ENCODE measurements around the gene TESMIN. TPM values are rescaled to one million over a fixed set of nuclear protein-coding genes. Genes with fewer than 3 reads are reported as not detected.

Gene TESMIN
- total and polyA plus RNA-seq, 2 of the 13 experiments (the other 11 are each of a cell fraction or from before 2014, with no cell fraction given), result 0.15 to 0.45 TPM

GRCh38 chr11:68772936-68773335 is 21.6 kb upstream of the TESMIN start:
- intact Hi-C loops (cut with micrococcal nuclease; ENCODE audit: unreplicated experiment), result no loop called here

More at GRCh38 chr11:68772936-68773335, 21.6 kb upstream of the TESMIN start:
- ChIA-PET CTCF (ENCODE audit: low intra/inter-chr PET ratio, low total read pairs) (no interaction called here), POLR2A (no interaction called here)
- no TSS peak for BruUV-seq (replicated peaks)
- ATAC-seq (no peak), DNase-seq (ENCODE audit: low spot score) (no peak), FAIRE-seq (no peak)
- no peak overlapping the region for H2AFZ ChIP-seq (ENCODE audit: low read length)
- no peaks in the 10 kb centered on the region for H3K4me1 ChIP-seq (ENCODE audit: insufficient read depth, low read length)
- peaks cover 3 to 18% of the 10 kb centered on the region in 2 experiments; a peak in 3 of 5 replicates for H3K36me3 ChIP-seq (replicated peaks in 1 of 2; ENCODE audit: control insufficient read depth in 1 of 2, insufficient read depth in 2 of 2, low read length in 2 of 2)
- no peaks in the 10 kb centered on the region for H3K79me2 ChIP-seq (ENCODE audit: insufficient read depth, low read length)
- H3K27me3 ChIP-seq (ENCODE audit: control insufficient read depth in 1 of 2, insufficient read depth in 2 of 2, low read length in 2 of 2), result no peaks in the 10 kb centered on the region
- H3K4me2 ChIP-seq (ENCODE audit: low read depth, low read length), result no peak overlapping the region
- 96% methylated on average over 20 of the region's 20 CpGs for WGBS (ENCODE audit: low lambda C conversion rate)
- no peaks in the 10 kb centered on the region for H4K20me1 ChIP-seq (ENCODE audit: insufficient read depth, low read length)
- no peak overlapping the region for H3K9ac ChIP-seq (ENCODE audit: insufficient read depth, low read depth, low read length)
- in situ Hi-C loops (cut with HindIII; ENCODE audit: extremely low pct_ligation_motif_present, low pct_unique_long_range_greater_than_20kb), result no loop called here
- H3K27ac ChIP-seq (ENCODE audit: extremely low read length, insufficient read depth, low read length), result no peak overlapping the region
- no peak overlapping the region for H3K4me3 ChIP-seq (replicated peaks in 1 of 3; ENCODE audit: insufficient read depth in 1 of 3, low read depth in 2 of 3, low read length in 3 of 3)
- no peaks in the 10 kb centered on the region for H3K9me3 ChIP-seq (ENCODE audit: low read length)
- TF ChIP-seq XBP1 (CRISPR knock-in tag; IDR thresholded peaks at IDR 0.05) (no peak), ZBTB3 (CRISPR knock-in tag; IDR thresholded peaks at IDR 0.05; ENCODE audit: borderline replicate concordance, low read depth) (no peak), JARID2 (CRISPR knock-in tag; IDR thresholded peaks at IDR 0.05; ENCODE audit: insufficient replicate concordance) (no peak), CENPT (CRISPR knock-in tag; IDR thresholded peaks at IDR 0.05; ENCODE audit: low read depth) (no peak), ZBTB1 (CRISPR knock-in tag; IDR thresholded peaks at IDR 0.05; ENCODE audit: borderline replicate concordance) (no peak), ZSCAN9 (CRISPR knock-in tag; IDR thresholded peaks at IDR 0.05; ENCODE audit: borderline replicate concordance) (no peak), STAG1 (CRISPR knock-in tag; IDR thresholded peaks at IDR 0.05) (no peak), ZNF225 (CRISPR knock-in tag; IDR thresholded peaks at IDR 0.05) (no peak), ZFP36L1 (CRISPR knock-in tag; IDR thresholded peaks at IDR 0.05) (no peak), ZNF382 (CRISPR knock-in tag; IDR thresholded peaks at IDR 0.05; ENCODE audit: borderline replicate concordance) (no peak), ZNF704 (CRISPR knock-in tag; IDR thresholded peaks at IDR 0.05; ENCODE audit: borderline replicate concordance) (no peak)
- TF ChIP-seq, protein P1, sequence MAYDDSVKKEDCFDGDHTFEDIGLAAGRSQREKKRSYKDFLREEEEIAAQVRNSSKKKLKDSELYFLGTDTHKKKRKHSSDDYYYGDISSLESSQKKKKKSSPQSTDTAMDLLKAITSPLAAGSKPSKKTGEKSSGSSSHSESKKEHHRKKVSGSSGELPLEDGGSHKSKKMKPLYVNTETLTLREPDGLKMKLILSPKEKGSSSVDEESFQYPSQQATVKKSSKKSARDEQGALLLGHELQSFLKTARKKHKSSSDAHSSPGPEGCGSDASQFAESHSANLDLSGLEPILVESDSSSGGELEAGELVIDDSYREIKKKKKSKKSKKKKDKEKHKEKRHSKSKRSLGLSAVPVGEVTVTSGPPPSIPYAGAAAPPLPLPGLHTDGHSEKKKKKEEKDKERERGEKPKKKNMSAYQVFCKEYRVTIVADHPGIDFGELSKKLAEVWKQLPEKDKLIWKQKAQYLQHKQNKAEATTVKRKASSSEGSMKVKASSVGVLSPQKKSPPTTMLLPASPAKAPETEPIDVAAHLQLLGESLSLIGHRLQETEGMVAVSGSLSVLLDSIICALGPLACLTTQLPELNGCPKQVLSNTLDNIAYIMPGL (CRISPR knock-in tag; IDR thresholded peaks at IDR 0.05; ENCODE audit: borderline replicate concordance in 1 of 2, low read depth in 1 of 2), result no peak
- TF ChIP-seq, protein P2, sequence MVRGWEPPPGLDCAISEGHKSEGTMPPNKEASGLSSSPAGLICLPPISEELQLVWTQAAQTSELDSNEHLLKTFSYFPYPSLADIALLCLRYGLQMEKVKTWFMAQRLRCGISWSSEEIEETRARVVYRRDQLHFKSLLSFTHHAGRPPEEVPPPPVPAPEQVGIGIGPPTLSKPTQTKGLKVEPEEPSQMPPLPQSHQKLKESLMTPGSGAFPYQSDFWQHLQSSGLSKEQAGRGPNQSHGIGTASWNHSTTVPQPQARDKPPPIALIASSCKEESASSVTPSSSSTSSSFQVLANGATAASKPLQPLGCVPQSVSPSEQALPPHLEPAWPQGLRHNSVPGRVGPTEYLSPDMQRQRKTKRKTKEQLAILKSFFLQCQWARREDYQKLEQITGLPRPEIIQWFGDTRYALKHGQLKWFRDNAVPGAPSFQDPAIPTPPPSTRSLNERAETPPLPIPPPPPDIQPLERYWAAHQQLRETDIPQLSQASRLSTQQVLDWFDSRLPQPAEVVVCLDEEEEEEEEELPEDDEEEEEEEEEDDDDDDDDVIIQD (CRISPR knock-in tag; IDR thresholded peaks at IDR 0.05; ENCODE audit: low read depth), result no peak

Data from HepG2 (cell line).